ENCODE results near the gene TRIM3. TPM values are rescaled to one million over a fixed set of nuclear protein-coding genes. Genes with fewer than 3 reads are reported as not detected.

TRIM3 gene
- total and polyA plus RNA-seq, 2 of the 4 experiments (the other 2 are of a cell fraction), result 13.8 to 22.3 TPM

- Histone ChIP-seq H2AK9ac (replicated peaks; ENCODE audit: low read depth, low read length, poor library complexity) (peak overlapping the region; percentile 75), H2AK5ac (ENCODE audit: low read depth, low read length) (peak overlapping the region; percentile 87), H3K9ac (ENCODE audit: low read depth, low read length) (peak overlapping the region; percentile 85), H3K9me1 (ENCODE audit: insufficient read depth, low read length) (peaks cover 9% of the 10 kb centered on the region; the same call in 1 of the 2 replicates), H2AFZ (replicated peaks; ENCODE audit: low read length, poor library complexity) (peak overlapping the region; percentile 96), H3K79me1 (ENCODE audit: low read depth in 1 of 2, low read length in 2 of 2) (peaks cover 40 to 67% of the 10 kb centered on the region in 2 experiments), H2BK5ac (ENCODE audit: low read depth, low read length, poor library complexity, severe bottlenecking) (peak overlapping the region; percentile 74), H4K91ac (ENCODE audit: insufficient read depth, low read depth, low read length) (peak overlapping the region; percentile 36; the same call in 1 of the 2 replicates), H2BK120ac (ENCODE audit: low read depth, low read length) (no peak overlapping the region), H3K23ac (ENCODE audit: low read depth, low read length) (peak overlapping the region; percentile 71; the same call in 1 of the 2 replicates), H4K8ac (ENCODE audit: low read depth in 2 of 2, low read length in 2 of 2) (peak overlapping the region; percentile 63 to 94; a peak in 3 of 4 replicates), H3K9me3 (ENCODE audit: control insufficient read depth, insufficient read depth, low read length) (no peaks in the 10 kb centered on the region), H3K36me3 (ENCODE audit: control insufficient read depth, insufficient read depth, low read length) (peaks cover 31% of the 10 kb centered on the region), H2BK20ac (ENCODE audit: low read depth, low read length) (no peak overlapping the region), H4K20me1 (ENCODE audit: insufficient read depth, low read length) (peaks cover 10% of the 10 kb centered on the region), H3K4me1 (ENCODE audit: control insufficient read depth, insufficient read depth, low read length) (peaks cover 8% of the 10 kb centered on the region), H3K4me2 (ENCODE audit: low read depth, low read length) (peak overlapping the region; percentile 66), H3K56ac (ENCODE audit: extremely low read depth, insufficient read depth, low read length) (peak overlapping the region; percentile 54), H3K27me3 (ENCODE audit: control insufficient read depth, insufficient read depth, low read length) (no peaks in the 10 kb centered on the region), H3K4me3 (ENCODE audit: insufficient read depth, low read depth, low read length) (peak overlapping the region; percentile 82), H3K4ac (ENCODE audit: low read depth, low read length) (peak overlapping the region; percentile 69), H3K27ac (ENCODE audit: insufficient read depth, low read length) (peak overlapping the region; percentile 84), H3K18ac (ENCODE audit: low read depth, low read length) (no peak overlapping the region), H2BK15ac (ENCODE audit: low read depth, low read length) (no peak overlapping the region), H3K14ac (replicated peaks; ENCODE audit: low read depth, low read length) (peak overlapping the region; percentile 77), H4K5ac (ENCODE audit: low read depth, low read length) (peak overlapping the region; percentile 35)
- dilution Hi-C loops (cut with HindIII; ENCODE audit: low sequenced_read_pairs, unreplicated experiment) (no loop called here), in situ Hi-C loops (cut with MboI; ENCODE audit: low sequenced_read_pairs) (no loop called here), intact Hi-C loops (cut with micrococcal nuclease) (loop anchor here (5.0 kb wide), 2 partner anchors 120 to 200 kb away; partner anchors contain the start of genes ILK, MRPL17 and RRP8)
- DNase-seq (no peak), ATAC-seq (ENCODE audit: low read depth) (peak; percentile 3)
- BruUV-seq (replicated peaks), result no TSS peak
- no peak for TF ChIP-seq CHD1 (IDR thresholded peaks at IDR 0.05; ENCODE audit: low read depth, low read length)
- no peak for TF ChIP-seq RAD21 (IDR thresholded peaks at IDR 0.05; ENCODE audit: low read length)
- TF ChIP-seq USF2 (IDR thresholded peaks at IDR 0.05; ENCODE audit: low read depth, low read length), result no peak
- no peak for TF ChIP-seq SMC3 (IDR thresholded peaks at IDR 0.05; ENCODE audit: low read depth, low read length)
- no peak for TF ChIP-seq MAFK (IDR thresholded peaks at IDR 0.05; ENCODE audit: low read depth, low read length)
- TF ChIP-seq NFE2L2 (IDR thresholded peaks at IDR 0.05; ENCODE audit: low read depth, low read length), result no peak
- no peak for TF ChIP-seq BHLHE40 (IDR thresholded peaks at IDR 0.05; ENCODE audit: low read depth, low read length)
- peak; percentile 27; the same call in 1 of the 2 replicates for TF ChIP-seq MXI1 (IDR thresholded peaks at IDR 0.05; ENCODE audit: borderline replicate concordance, low read depth, low read length)
- ChIA-PET CTCF (interaction anchor here (1.2 to 1.4 kb wide), 2 partner anchors 8 to 103 kb away, joined by 3 to 4 read pairs; no protein-coding TSS in a partner anchor), POLR2A (ENCODE audit: unreplicated experiment) (interaction anchor here (0.8 kb wide), 1 partner anchor 8 kb away, joined by 3 read pairs; no protein-coding TSS in a partner anchor)
- WGBS, 2 experiments (ENCODE audit: extremely low coverage in 2 of 2, insufficient read length in 1 of 2), result 0% methylated on average over 2 of the region's 13 CpGs; no CpG with 5 or more reads in 1 of the 2 experiments
These were observed 8.2 kb upstream of the TRIM3 start for GRCh38 chr11:6481924-6482275.
